Measurements from ENCODE around the gene SYT2.

GRCh38 chr1:202677433-202677832 lies 32.8 kb downstream of the SYT2 start:
- no peak for TF ChIP-seq TAF1 (IDR thresholded peaks at IDR 0.05; ENCODE audit: low read depth, low read length)
- no peak for TF ChIP-seq SPI1 (IDR thresholded peaks at IDR 0.05; ENCODE audit: low read depth, low read length)
- TF ChIP-seq POLR2A (IDR thresholded peaks at IDR 0.05; ENCODE audit: low read depth, low read length) = no peak
- TF ChIP-seq POU2F2 (IDR thresholded peaks at IDR 0.05; ENCODE audit: low read depth, low read length) = no peak
- TF ChIP-seq POLR2AphosphoS5 (IDR thresholded peaks at IDR 0.05; ENCODE audit: low read depth, low read length) = no peak

All from GM12891 (cell line).